H1 (cell line): Measurements from ENCODE around the gene SBF2. TPM values are rescaled to one million over a fixed set of nuclear protein-coding genes. Genes with fewer than 3 reads are reported as not detected.

ENCODE experiments used
- CTCF ChIA-PET: fragments of 300-600 bp; sonication (Branson Sonifier 250); formaldehyde crosslinking; loops from one replicate; lab custom pipeline; 2021; ENCODE audit not compliant: partially characterized antibody; lab: Charles Lee
- POLR2A ChIA-PET: fragments of 300-600 bp; sonication (Branson Sonifier 250); formaldehyde crosslinking; loops from one replicate; lab custom pipeline; 2021; ENCODE audit warnings: inconsistent platforms; ENCODE audit not compliant: partially characterized antibody; lab: Charles Lee
- DNase-seq, 2 experiments: peaks; one replicate each; pipeline versions ENCODE4 v3.0.0 to v3.0.0-alpha.2; 2010 to 2022; ENCODE audit warnings: low spot score in 2 of 2, low read depth in 1 of 2, mixed read lengths in 1 of 2
- FAIRE-seq: peaks from 2 replicates; lab custom pipeline; 2011; peaks lifted over from hg19 to GRCh38; lab: Jason Lieb, UNC
- H2AFZ ChIP-seq: 2 replicates; pipeline ENCODE4 v1.8.1; 2012; ENCODE audit warnings: low read length, inconsistent platforms
- H2AK5ac ChIP-seq: 2 replicates; pipeline ENCODE4 v1.6.1; 2013; ENCODE audit warnings: low read depth, low read length
- H2BK120ac ChIP-seq: replicated peaks from 2 replicates; pipeline ENCODE3; 2013; ENCODE audit warnings: low read depth, low read length, inconsistent platforms
- H2BK12ac ChIP-seq: 2 replicates; pipeline ENCODE4 v1.6.1; 2013; ENCODE audit warnings: low read depth, low read length
- H2BK15ac ChIP-seq: 2 replicates; pipeline ENCODE4 v1.6.1; 2013; ENCODE audit warnings: low read length
- H2BK20ac ChIP-seq: 2 replicates; pipeline ENCODE4 v1.6.1; 2013; ENCODE audit warnings: low read length
- H2BK5ac ChIP-seq: 2 replicates; pipeline ENCODE4 v1.6.1; 2013; ENCODE audit warnings: low read depth, low read length
- H3K14ac ChIP-seq: 2 replicates; pipeline ENCODE4 v1.6.1; 2013; ENCODE audit warnings: inconsistent platforms; ENCODE audit not compliant: insufficient read length
- H3K18ac ChIP-seq: 2 replicates; pipeline ENCODE4 v1.6.1; 2013; ENCODE audit warnings: low read length; ENCODE audit errors: extremely low read depth
- H3K23ac ChIP-seq: 2 replicates; pipeline ENCODE4 v1.6.1; 2013; ENCODE audit warnings: inconsistent platforms; ENCODE audit not compliant: insufficient read length
- H3K23me2 ChIP-seq: 2 replicates; pipeline ENCODE4 v1.6.1; 2013; ENCODE audit warnings: low read depth, low read length
- H3K27ac ChIP-seq: 2 replicates; pipeline ENCODE4 v1.6.1; 2011; ENCODE audit warnings: low read depth, low read length, inconsistent platforms
- H3K27me3 ChIP-seq, 4 experiments: replicated peaks in 1 of 4; 1 replicate in 1 of 4; 2 replicates in 3 of 4; pipeline versions ENCODE4 v1.6.1 to v1.8.1; 2011 to 2013; ENCODE audit warnings: low read length in 3 of 4, mild to moderate bottlenecking in 3 of 4, inconsistent platforms in 2 of 4, mixed read lengths in 2 of 4, moderate library complexity in 1 of 4; ENCODE audit not compliant: control insufficient read depth in 3 of 4, insufficient read depth in 3 of 4; ENCODE audit errors: extremely low read depth in 1 of 4
- H3K36me3 ChIP-seq, 4 experiments: 2 replicates each; pipeline versions ENCODE4 v1.6.1 to v1.8.1; 2011 to 2013; ENCODE audit warnings: mild to moderate bottlenecking in 4 of 4, low read length in 3 of 4, moderate library complexity in 2 of 4, control low read depth in 1 of 4, inconsistent platforms in 1 of 4; ENCODE audit not compliant: insufficient read depth in 4 of 4, control insufficient read depth in 2 of 4
- H3K4ac ChIP-seq: replicated peaks from 2 replicates; pipeline ENCODE3; 2013; ENCODE audit warnings: low read length, low read depth, mixed read lengths, inconsistent platforms; ENCODE audit not compliant: insufficient read length
- H3K4me1 ChIP-seq, 4 experiments: replicated peaks in 1 of 4; 1 replicate in 1 of 4; 2 replicates in 3 of 4; pipeline versions ENCODE4 v1.6.1 to v1.8.1; 2011 to 2013; ENCODE audit warnings: low read length in 3 of 4, inconsistent platforms in 2 of 4, mixed read lengths in 1 of 4; ENCODE audit not compliant: insufficient read depth in 4 of 4, control insufficient read depth in 3 of 4
- H3K4me2 ChIP-seq, 2 experiments: 2 replicates each; pipeline versions ENCODE4 v1.6.1 to v1.8.1; 2011 to 2013; ENCODE audit warnings: low read depth in 2 of 2, low read length in 2 of 2, control low read depth in 1 of 2, inconsistent platforms in 1 of 2, mild to moderate bottlenecking in 1 of 2; ENCODE audit not compliant: insufficient read depth in 1 of 2
- H3K4me3 ChIP-seq, 4 experiments: fragments of 200-600, 300-600 bp in 1 of 4; sonication (generic), shearing (Covaris generic), sonication (Bioruptor Twin) in 1 of 4; 2 replicates each; pipeline versions ENCODE4 v1.5.1 to v1.8.1; 2011 to 2016; ENCODE audit warnings: low read length in 4 of 4, low read depth in 3 of 4, control low read depth in 2 of 4, inconsistent platforms in 2 of 4, mild to moderate bottlenecking in 2 of 4, mixed read lengths in 1 of 4, moderate library complexity in 1 of 4; ENCODE audit not compliant: insufficient read depth in 2 of 4; ENCODE audit errors: extremely low read depth in 1 of 4
- H3K56ac ChIP-seq: replicated peaks from 2 replicates; pipeline ENCODE3; 2013; ENCODE audit warnings: low read depth, mild to moderate bottlenecking, mixed read lengths, low read length, inconsistent platforms; ENCODE audit not compliant: insufficient read length
- H3K79me1 ChIP-seq: 2 replicates; pipeline ENCODE4 v1.6.1; 2013; ENCODE audit warnings: low read depth, low read length, control low read depth
- H3K79me2 ChIP-seq, 2 experiments: 2 replicates each; pipeline versions ENCODE4 v1.6.1 to v1.8.1; 2012 to 2013; ENCODE audit warnings: low read length in 2 of 2, mild to moderate bottlenecking in 2 of 2, inconsistent platforms in 1 of 2; ENCODE audit not compliant: insufficient read depth in 2 of 2, control insufficient read depth in 1 of 2
- H3K9ac ChIP-seq, 4 experiments: replicated peaks in 1 of 4; 1 replicate in 1 of 4; 2 replicates in 3 of 4; pipeline versions ENCODE4 v1.6.1 to v1.8.1; 2011 to 2013; ENCODE audit warnings: low read depth in 3 of 4, low read length in 3 of 4, control low read depth in 2 of 4, mild to moderate bottlenecking in 2 of 4, moderate library complexity in 2 of 4, inconsistent platforms in 1 of 4; ENCODE audit errors: extremely low read depth in 1 of 4
- H3K9me3 ChIP-seq, 2 experiments: 2 replicates each; pipeline versions ENCODE4 v1.6.1 to v1.8.1; 2012 to 2013; ENCODE audit warnings: mild to moderate bottlenecking in 2 of 2, moderate library complexity in 2 of 2, control low read depth in 1 of 2, inconsistent platforms in 1 of 2, low read depth in 1 of 2, low read length in 1 of 2, mixed read lengths in 1 of 2; ENCODE audit not compliant: insufficient read depth in 2 of 2
- H4K20me1 ChIP-seq, 2 experiments: replicated peaks in 1 of 2; 2 replicates each; pipeline versions ENCODE3 to v1.8.1; 2011 to 2013; ENCODE audit warnings: inconsistent platforms in 2 of 2, low read length in 2 of 2, mild to moderate bottlenecking in 1 of 2; ENCODE audit not compliant: insufficient read depth in 2 of 2, control insufficient read depth in 1 of 2
- H4K5ac ChIP-seq: 2 replicates; pipeline ENCODE4 v1.6.1; 2013; ENCODE audit warnings: low read length, low read depth, mixed read lengths, inconsistent platforms; ENCODE audit not compliant: insufficient read length
- H4K8ac ChIP-seq: 2 replicates; pipeline ENCODE4 v1.8.0; 2013; ENCODE audit warnings: mild to moderate bottlenecking, moderate library complexity, low read length, inconsistent platforms; ENCODE audit not compliant: insufficient read depth; ENCODE audit errors: extremely low read depth
- H4K91ac ChIP-seq: replicated peaks from 2 replicates; pipeline ENCODE3; 2013; ENCODE audit warnings: low read length, mixed read lengths, inconsistent platforms; ENCODE audit not compliant: insufficient read length
- EGR1 ChIP-seq: IDR thresholded peaks from 2 replicates; pipeline ENCODE4 v1.6.1; 2011; ENCODE audit warnings: low read depth, low read length, borderline replicate concordance
- SAP30 ChIP-seq: fragments of 300-600 bp; sonication (generic); IDR thresholded peaks from 2 replicates; pipeline ENCODE4 v1.7.1; 2012; ENCODE audit warnings: low read length, moderate library complexity, mild to moderate bottlenecking, inconsistent platforms; ENCODE audit not compliant: insufficient read depth, insufficient replicate concordance
- SUZ12 ChIP-seq: fragments of 200-600 bp; sonication (generic); IDR thresholded peaks from 2 replicates; pipeline ENCODE4 v1.6.1; 2012; ENCODE audit warnings: mild to moderate bottlenecking, inconsistent platforms, low read length, moderate library complexity, mixed read lengths
- WGBS, 2 experiments: shearing (Covaris generic) in 1 of 2; methylation state at CpG; one replicate each; pipeline versions ENCODE4 v1.1.6 to v1.1.7; 2013 to 2015; ENCODE audit warnings: low lambda C conversion rate in 2 of 2, mixed read lengths in 2 of 2, inconsistent platforms in 1 of 2, low coverage in 1 of 2, missing lambda C conversion rate in 1 of 2; ENCODE audit not compliant: insufficient replicate concordance in 2 of 2, insufficient coverage in 1 of 2, insufficient read length in 1 of 2; ENCODE audit errors: extremely low coverage in 1 of 2, missing lambda C conversion rate in 1 of 2; 5-methylcytosine and 5-hydroxymethylcytosine counted together
- polyA plus RNA-seq, 7 experiments: library from polyadenylated mRNA; depleted of rRNA in 3 of 7; stranded (reverse) in 5 of 7; unstranded in 2 of 7; fragments of >200 nt in 5 of 7; fragments of 200-250 nt in 2 of 7; gene quantifications; 1 replicate in 5 of 7; 2 replicates in 1 of 7; 4 replicates in 1 of 7; pipeline versions ENCODE4 v1.2.1 to v1.2.3, GENCODE V29; 2011 to 2013; ENCODE audit warnings: missing spikeins in 2 of 7, mixed read lengths in 2 of 7
- total RNA-seq: library from RNA; stranded (reverse); fragmentation: NEBNext Ultra II Directional; extraction: Animal tissue kit (Norgen Biotek cat#: 25700); gene quantifications from 2 replicates; pipeline ENCODE4 v1.2.1, GENCODE V29; 2021

The SBF2 gene
- total and polyA plus RNA-seq, 2 of the 8 experiments (the other 6 are each of a cell fraction or from before 2014, with no cell fraction given), result 36.7 to 50.5 TPM

GRCh38 chr11:10257478-10257877, 36.5 kb downstream of the SBF2 start:
- H4K5ac ChIP-seq, result no peak overlapping the region
- H3K4me1 ChIP-seq, result peaks cover 0 to 3% (median 0%) of the 10 kb centered on the region in 4 experiments; a peak in 2 of 7 replicates
- H3K79me2 ChIP-seq, result peaks cover 0 to 25% of the 10 kb centered on the region in 2 experiments; a peak in 2 of 4 replicates
- H3K27me3 ChIP-seq, result no peaks in the 10 kb centered on the region
- no peaks in the 10 kb centered on the region for H3K9me3 ChIP-seq
- 70% methylated on average over 3 of the region's 4 CpGs; no CpG with 5 or more reads in 1 of the 2 experiments for WGBS, 2 experiments
- H2BK20ac ChIP-seq, result no peak overlapping the region
- no peaks in the 10 kb centered on the region; the same call in 1 of the 2 replicates for H3K23me2 ChIP-seq
- POLR2A ChIA-PET, result interaction anchor here (1.2 to 1.6 kb wide), 2 partner anchors 16 to 50 kb away, joined by 3 to 7 read pairs; no protein-coding TSS in a partner anchor
- DNase-seq (no peak), FAIRE-seq (no peak)
- no peak overlapping the region for H3K14ac ChIP-seq
- H3K36me3 ChIP-seq, result no peaks in the 10 kb centered on the region
- H4K8ac ChIP-seq, result no peak overlapping the region
- H2AFZ ChIP-seq, result no peak overlapping the region
- H3K9ac ChIP-seq, result no peak overlapping the region
- no peak overlapping the region for H2BK15ac ChIP-seq
- H3K23ac ChIP-seq, result no peak overlapping the region
- H3K4me2 ChIP-seq, result 0 out of 4 replicates have a peak overlapping the region, but pooled peaks of 1 of the 2 experiments have one; percentile 13
- H4K20me1 ChIP-seq, result no peaks in the 10 kb centered on the region
- H4K91ac ChIP-seq, result no peak overlapping the region
- H2BK120ac ChIP-seq, result no peak overlapping the region
- no peak overlapping the region for H2BK12ac ChIP-seq
- no peak overlapping the region for H3K56ac ChIP-seq
- CTCF ChIA-PET, result interaction anchor here (0.6 to 1.5 kb wide), 4 partner anchors 21 to 1575 kb away, joined by 3 to 5 read pairs (median 4); partner anchors contain the start of genes RPL27A and TRIM66
- H3K79me1 ChIP-seq, result no peaks in the 10 kb centered on the region
- no peak overlapping the region for H2BK5ac ChIP-seq
- no peak overlapping the region for H3K27ac ChIP-seq
- no peak overlapping the region for H3K4ac ChIP-seq
- H2AK5ac ChIP-seq, result no peak overlapping the region
- no peak overlapping the region for H3K18ac ChIP-seq
- no peak overlapping the region for H3K4me3 ChIP-seq
- TF ChIP-seq SAP30 (no peak), EGR1 (no peak), SUZ12 (no peak)
